GM12878 (cell line): Measurements from ENCODE around the gene RANBP9. TPM values are rescaled to one million over a fixed set of nuclear protein-coding genes. Genes with fewer than 3 reads are reported as not detected.

Source experiments
- ATAC-seq: fragments of 200-7000 bp; cut with Tn5 transposase; 3 replicates; pipeline ENCODE4 v1.9.1; 2020; ENCODE audit warnings: mild to moderate bottlenecking, moderate library complexity
- BruUV-seq: library from RNA; stranded (reverse); fragments of 400-500 nt; replicated peaks from 2 replicates; lab custom pipeline; 2021; lab: Mats Ljungman, UMichigan
- CTCF ChIA-PET: fragments of 300-600 bp; sonication (Branson Sonifier 250); formaldehyde crosslinking; extraction: SDS; loops from one replicate; lab custom pipeline; 2021; ENCODE audit warnings: inconsistent platforms; lab: Yijun Ruan, JAX
- POLR2A ChIA-PET: fragments of 350-600 bp; formaldehyde crosslinking; extraction: SDS; loops from one replicate; lab custom pipeline; 2021; ENCODE audit warnings: inconsistent platforms; lab: Charles Lee
- RAD21 ChIA-PET: fragments of 300-600 bp; sonication (Branson Sonifier 250); formaldehyde crosslinking; loops from one replicate; lab custom pipeline; 2023; ENCODE audit warnings: antibody characterized with exemption; ENCODE audit not compliant: unreplicated experiment; lab: Charles Lee
- SMC1A ChIA-PET: fragments of 300-600 bp; sonication (Branson Sonifier 250); formaldehyde crosslinking; loops from one replicate; lab custom pipeline; 2023; ENCODE audit not compliant: unreplicated experiment, uncharacterized antibody; lab: Charles Lee
- DNase-seq: peaks from one replicate; pipeline ENCODE4 v3.0.0-alpha.2; 2011; ENCODE audit warnings: low read depth, low spot score
- FAIRE-seq: peaks from 3 replicates; lab custom pipeline; 2011; peaks lifted over from hg19 to GRCh38; lab: Jason Lieb, UNC
- H2AFZ ChIP-seq: 2 replicates; pipeline ENCODE4 v1.6.0; 2011; ENCODE audit warnings: low read depth, low read length, control low read depth; ENCODE audit not compliant: control insufficient read depth
- H3K27ac ChIP-seq: 2 replicates; pipeline ENCODE4 v1.5.1; 2011; ENCODE audit warnings: control low read depth; ENCODE audit not compliant: control insufficient read depth, insufficient read depth
- H3K27me3 ChIP-seq, 2 experiments: replicated peaks in 1 of 2; 2 replicates each; pipeline versions ENCODE4 v1.6.0 to v1.6.1; 2011; ENCODE audit warnings: low read length in 1 of 2; ENCODE audit not compliant: control insufficient read depth in 2 of 2, insufficient read depth in 2 of 2
- H3K36me3 ChIP-seq, 2 experiments: 2 replicates each; pipeline ENCODE4 v1.5.1; 2011; ENCODE audit warnings: low read length in 1 of 2; ENCODE audit not compliant: control insufficient read depth in 2 of 2, insufficient read depth in 2 of 2
- H3K4me1 ChIP-seq: 2 replicates; pipeline ENCODE4 v1.6.1; 2011; ENCODE audit warnings: mild to moderate bottlenecking, low read length, moderate library complexity, mixed read lengths; ENCODE audit not compliant: control insufficient read depth, insufficient read depth
- H3K4me2 ChIP-seq: 2 replicates; pipeline ENCODE4 v1.6.0; 2011; ENCODE audit warnings: control low read depth; ENCODE audit not compliant: control insufficient read depth, insufficient read depth
- H3K4me3 ChIP-seq: fragments of 200-600 bp; sonication (generic); 2 replicates; pipeline ENCODE4 v1.5.1; 2016
- H3K79me2 ChIP-seq: 2 replicates; pipeline ENCODE4 v1.6.0; 2011; ENCODE audit warnings: low read length; ENCODE audit not compliant: control insufficient read depth, insufficient read depth
- H3K9ac ChIP-seq: 2 replicates; pipeline ENCODE4 v1.8.0; 2011; ENCODE audit warnings: low read length, control low read depth, mixed read lengths; ENCODE audit not compliant: control insufficient read depth, insufficient read depth
- H3K9me3 ChIP-seq: replicated peaks from 3 replicates; pipeline ENCODE4 v1.5.1; 2011; ENCODE audit warnings: mild to moderate bottlenecking, low read length; ENCODE audit not compliant: control insufficient read depth, insufficient read depth
- H4K20me1 ChIP-seq: 2 replicates; pipeline ENCODE4 v1.6.0; 2011; ENCODE audit not compliant: control insufficient read depth, insufficient read depth
- CBFB ChIP-seq: IDR thresholded peaks from 2 replicates; pipeline ENCODE4 v1.6.1; 2016; ENCODE audit warnings: antibody characterized with exemption, low read depth
- CTCF ChIP-seq, 3 experiments: IDR thresholded peaks in 2 of 3; conservative IDR thresholded peaks in 1 of 3; 2 replicates each; pipeline ENCODE4 v1.5.1; 2011; ENCODE audit warnings: low read depth in 3 of 3, low read length in 3 of 3, mild to moderate bottlenecking in 3 of 3, control low read depth in 2 of 3, moderate library complexity in 2 of 3, inconsistent platforms in 1 of 3, mixed read lengths in 1 of 3; ENCODE audit not compliant: control insufficient read depth in 2 of 3, insufficient read depth in 1 of 3; ENCODE audit errors: extremely low read depth in 1 of 3
- DPF2 ChIP-seq: fragments of 450-650 bp; IDR thresholded peaks from 2 replicates; pipeline ENCODE4 v1.6.1; 2017; ENCODE audit warnings: mild to moderate bottlenecking
- GABPA ChIP-seq: IDR thresholded peaks from 2 replicates; pipeline ENCODE4 v1.6.1; 2014; ENCODE audit warnings: antibody characterized with exemption, low read depth, mild to moderate bottlenecking, inconsistent platforms
- MTA2 ChIP-seq: fragments of 450-650 bp; IDR thresholded peaks from 2 replicates; pipeline ENCODE4 v1.6.1; 2016; ENCODE audit warnings: low read depth, mild to moderate bottlenecking, moderate library complexity
- RB1 ChIP-seq: fragments of 450-650 bp; formaldehyde crosslinking; IDR thresholded peaks from 2 replicates; pipeline ENCODE4 v1.6.1; 2017; ENCODE audit warnings: mild to moderate bottlenecking, borderline replicate concordance
- SRF ChIP-seq, 2 experiments: IDR thresholded peaks; 2 replicates each; pipeline ENCODE4 v1.6.1; 2011; ENCODE audit warnings: low read depth in 2 of 2, low read length in 2 of 2, mild to moderate bottlenecking in 1 of 2, moderate library complexity in 1 of 2
- YY1 ChIP-seq: IDR thresholded peaks from 2 replicates; pipeline ENCODE4 v1.6.1; 2011; ENCODE audit warnings: low read depth, mild to moderate bottlenecking, low read length
- WGBS: methylation state at CpG from one replicate; pipeline ENCODE4 v1.1.6; 2016; ENCODE audit warnings: low lambda C conversion rate; ENCODE audit not compliant: insufficient replicate concordance, insufficient coverage; ENCODE audit errors: missing lambda C conversion rate; 5-methylcytosine and 5-hydroxymethylcytosine counted together
- in situ Hi-C: fragments of 300-500 bp; cut with MboI; formaldehyde crosslinking; loops from 9 replicates; pipeline ENCODE4 v1.14.3; 2018; ENCODE audit warnings: mixed read lengths
- intact Hi-C: fragments of 100-400 bp; cut with micrococcal nuclease; formaldehyde crosslinking; loops from one replicate; pipeline ENCODE4 v1.14.2; 2022; ENCODE audit not compliant: unreplicated experiment
- polyA plus RNA-seq, 11 experiments: library from polyadenylated mRNA; depleted of rRNA in 4 of 11; unstranded in 6 of 11; stranded (reverse) in 5 of 11; fragments of >200 nt; fragmentation: Nextera tagmentation in 4 of 11; fragmentation: Illumina TruSeq in 1 of 11; extraction: Ambion mirVana in 4 of 11; extraction: Trizol in 1 of 11; gene quantifications; 1 replicate in 1 of 11; 2 replicates in 10 of 11; pipeline versions ENCODE4 v1.2.1 to v1.2.3, GENCODE V29; 2011 to 2016; ENCODE audit warnings: inconsistent platforms in 2 of 11, missing spikeins in 2 of 11, low read depth in 1 of 11
- total RNA-seq, 4 experiments: library from RNA; depleted of rRNA in 3 of 4; stranded (reverse); fragments of >200 nt in 3 of 4; fragmentation: Illumina TruSeq in 1 of 4; extraction: Trizol in 1 of 4; gene quantifications; 2 replicates each; pipeline versions ENCODE4 v1.2.1 to v1.2.3, GENCODE V29; 2013 to 2021

Gene RANBP9
- total and polyA plus RNA-seq, 10 of the 15 experiments (the other 5 are each of a cell fraction or from before 2014, with no cell fraction given) = 3.7 to 43.1 (median 16.2) TPM

DNA sequence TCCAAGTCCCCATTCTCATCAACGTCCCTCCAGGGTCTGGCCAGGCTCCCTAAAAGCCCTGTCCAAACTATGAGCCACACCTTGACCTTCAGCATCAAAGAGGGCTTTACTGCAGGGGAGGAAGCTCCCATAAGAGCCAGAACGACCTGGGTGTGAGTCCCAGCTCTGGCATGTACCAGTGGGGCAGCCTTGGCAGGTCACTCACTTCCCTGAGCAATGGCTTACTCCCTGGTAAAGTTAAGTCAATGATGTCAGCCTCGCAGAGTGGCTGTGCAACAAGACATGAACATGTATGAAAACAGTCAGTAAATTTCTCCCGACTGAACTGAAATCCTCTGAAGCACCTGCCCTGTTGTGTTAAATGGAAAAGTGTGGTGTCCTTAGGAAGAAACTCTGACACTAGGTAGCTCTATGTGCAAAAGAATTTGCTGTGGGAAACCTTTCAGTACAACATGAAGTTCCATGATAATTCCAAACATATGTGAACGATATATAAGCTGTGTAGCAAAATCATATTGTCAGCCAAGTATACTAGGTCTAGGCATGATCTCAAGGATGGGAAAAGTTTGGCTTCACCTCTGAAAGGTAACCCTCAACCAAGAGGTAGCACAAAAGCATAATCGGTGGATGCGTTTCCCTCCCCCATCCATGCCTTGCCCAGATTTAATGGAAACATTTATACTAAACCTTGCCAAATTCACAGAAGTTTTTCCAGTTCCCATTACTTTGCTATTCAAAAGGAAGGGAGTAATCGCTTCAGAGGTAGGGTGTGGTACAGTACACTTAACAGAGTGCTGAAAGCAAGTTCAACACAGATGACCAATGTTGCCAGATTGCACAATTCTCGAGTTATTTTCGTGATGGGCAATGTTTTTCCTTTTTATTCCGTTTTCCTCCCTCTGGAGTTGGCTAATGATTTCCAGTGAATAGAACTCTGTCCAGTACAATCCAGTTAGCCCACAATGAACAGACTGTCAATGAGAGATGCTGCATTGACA is 49.0 kb upstream of the RANBP9 start:
- Histone ChIP-seq H3K27me3 (peaks cover 0 to 2% of the 10 kb centered on the region in 2 experiments; a peak in 2 of 4 replicates), H3K9ac (no peak overlapping the region), H3K79me2 (no peaks in the 10 kb centered on the region), H4K20me1 (no peaks in the 10 kb centered on the region), H3K4me3 (no peak overlapping the region), H2AFZ (no peak overlapping the region), H3K4me1 (peaks cover 19% of the 10 kb centered on the region), H3K9me3 (peaks cover 3% of the 10 kb centered on the region; the same call in 2 of the 3 replicates), H3K27ac (no peak overlapping the region), H3K4me2 (no peak overlapping the region), H3K36me3 (no peaks in the 10 kb centered on the region)
- DNase-seq (no peak), FAIRE-seq (no peak), ATAC-seq (no peak)
- 71% methylated on average over 11 of the region's 11 CpGs for WGBS
- ChIA-PET POLR2A (no interaction called here), SMC1A (interaction anchor here (0.7 to 0.8 kb wide), 2 partner anchors 8 to 140 kb away, joined by 3 to 6 read pairs; no protein-coding TSS in a partner anchor), RAD21 (interaction anchor here (0.5 kb wide), 1 partner anchor 329 kb away, joined by 4 read pairs; no protein-coding TSS in a partner anchor), CTCF (interaction anchor here (1.2 kb wide), 1 partner anchor 25 kb away, joined by 3 read pairs; no protein-coding TSS in a partner anchor)
- in situ Hi-C loops (no loop called here), intact Hi-C loops (no loop called here)
- BruUV-seq = no TSS peak
- TF ChIP-seq RB1 (no peak), CTCF (IDR thresholded peaks at IDR 0.05 in 2 of 3, conservative IDR thresholded peaks at IDR 0.05 in 1 of 3; ENCODE audit: control insufficient read depth in 2 of 3, extremely low read depth in 1 of 3, insufficient read depth in 1 of 3, low read depth in 3 of 3, low read length in 3 of 3) (no peak), SRF (IDR thresholded peaks at IDR 0.05; ENCODE audit: low read depth in 2 of 2, low read length in 2 of 2) (no peak), GABPA (no peak), MTA2 (no peak), CBFB (no peak), DPF2 (no peak), YY1 (no peak)
